WI38 (cell line): Measurements from ENCODE around the gene FOXO1.

ENCODE experiments used
- H3K4me3 ChIP-seq: 2 replicates; pipeline ENCODE4 v1.5.1; 2011; ENCODE audit warnings: low read depth, mild to moderate bottlenecking, control low read depth, low read length
- CTCF ChIP-seq: IDR thresholded peaks from 2 replicates; pipeline ENCODE4 v1.5.1; 2012; ENCODE audit warnings: low read depth, mild to moderate bottlenecking, control low read depth, low read length

FOXO1 gene

GRCh38 chr13:40613192-40613818, 53.1 kb downstream of the FOXO1 start:
- no peak overlapping the region for H3K4me3 ChIP-seq
- TF ChIP-seq CTCF: no peak

GRCh38 chr13:40612041-40612440, 54.4 kb downstream of the FOXO1 start:
- H3K4me3 ChIP-seq: no peak overlapping the region
- TF ChIP-seq CTCF: no peak

DNA sequence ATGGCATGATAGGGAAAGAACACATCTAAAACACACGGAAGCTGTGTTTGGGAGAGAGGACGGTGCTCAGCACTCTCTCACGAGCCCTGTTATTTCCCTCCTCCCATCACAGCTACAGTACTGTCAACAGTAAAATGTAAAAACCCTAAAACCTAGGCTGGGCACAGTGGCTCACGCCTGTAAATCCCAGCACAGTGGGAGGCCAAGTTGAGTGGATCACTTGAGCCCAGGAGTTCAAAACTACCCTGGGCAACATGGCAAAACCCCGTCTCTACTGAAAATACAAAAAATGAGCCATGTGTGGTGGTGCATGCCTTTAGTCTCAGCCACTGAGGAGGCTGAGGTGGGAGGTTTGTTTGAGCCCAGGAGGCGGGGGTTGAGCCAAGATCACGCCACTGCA, 54.8 kb downstream of the FOXO1 start:
- no peak overlapping the region for H3K4me3 ChIP-seq
- no peak for TF ChIP-seq CTCF

GRCh38 chr13:40611004-40611403, 55.4 kb downstream of the FOXO1 start:
- no peak for TF ChIP-seq CTCF
- no peak overlapping the region for H3K4me3 ChIP-seq

GRCh38 chr13:40609972-40610726, 56.3 kb downstream of the FOXO1 start:
- TF ChIP-seq CTCF: no peak
- H3K4me3 ChIP-seq: no peak overlapping the region

- no peak overlapping the region for H3K4me3 ChIP-seq
- TF ChIP-seq CTCF: no peak
Measured at GRCh38 chr13:40608308-40608707, 58.1 kb downstream of the FOXO1 start.

DNA sequence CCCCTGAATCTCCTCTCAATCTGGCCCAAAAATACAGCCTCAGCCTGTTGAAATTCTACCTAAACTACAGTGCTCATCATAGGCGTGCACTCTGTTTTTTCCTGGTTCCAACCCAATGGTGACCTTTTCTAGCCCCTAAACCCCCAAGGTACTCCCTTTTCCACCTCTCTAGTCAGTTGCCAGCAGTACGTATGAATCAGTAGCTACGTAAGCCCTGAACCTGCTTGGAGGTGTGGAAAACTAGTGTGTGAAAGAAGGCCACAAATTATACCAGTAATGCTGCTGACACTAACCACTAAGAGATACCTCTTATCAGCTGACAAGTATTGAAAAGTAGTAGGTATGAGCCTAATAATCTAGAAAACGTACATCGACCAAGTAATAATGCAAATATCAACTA, 60.9 kb downstream of the FOXO1 start:
- TF ChIP-seq CTCF: no peak

More for the DNA sequence above, 60.9 kb downstream of the FOXO1 start:
- H3K4me3 ChIP-seq: no peak overlapping the region
